Choroid plexus epithelial cell (primary cell): ENCODE measurements around the gene TIE1.

ENCODE experiments used
- DNase-seq: peaks from one replicate; pipeline ENCODE4 v3.0.0-alpha.2; 2010; ENCODE audit warnings: low read depth
- H3K4me3 ChIP-seq: 2 replicates; pipeline ENCODE4 v1.5.1; 2011; ENCODE audit warnings: low read depth, mild to moderate bottlenecking, control low read depth, low read length, moderate library complexity
- TF ChIP-seq, protein P1 (sequence below): conservative IDR thresholded peaks from 2 replicates; pipeline ENCODE4 v1.5.1; 2011; ENCODE audit warnings: low read depth, mild to moderate bottlenecking, control low read depth, inconsistent platforms, low read length, moderate library complexity

Gene TIE1

DNA sequence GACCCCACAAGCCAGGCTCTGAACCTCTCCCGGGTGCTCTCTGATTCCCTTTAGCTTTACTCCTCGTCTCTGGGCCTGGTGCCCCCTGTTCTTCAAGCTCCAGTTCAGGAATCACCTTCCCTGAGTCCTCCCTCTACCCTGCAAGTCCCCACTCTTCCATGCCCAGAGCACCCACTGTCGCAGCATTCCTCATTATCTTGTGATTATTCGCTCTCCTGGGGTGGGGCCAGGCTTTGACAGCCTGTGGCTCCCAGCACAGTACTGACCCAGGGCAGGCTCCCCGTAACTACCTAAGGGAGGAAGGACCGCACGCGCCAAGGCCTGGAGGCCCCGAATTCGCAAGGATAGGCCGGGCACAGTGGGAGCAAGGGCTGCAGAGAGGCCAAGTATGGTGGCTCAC, 14.7 kb upstream of the TIE1 start:
- DNase-seq: no peak
- TF ChIP-seq, protein P1, sequence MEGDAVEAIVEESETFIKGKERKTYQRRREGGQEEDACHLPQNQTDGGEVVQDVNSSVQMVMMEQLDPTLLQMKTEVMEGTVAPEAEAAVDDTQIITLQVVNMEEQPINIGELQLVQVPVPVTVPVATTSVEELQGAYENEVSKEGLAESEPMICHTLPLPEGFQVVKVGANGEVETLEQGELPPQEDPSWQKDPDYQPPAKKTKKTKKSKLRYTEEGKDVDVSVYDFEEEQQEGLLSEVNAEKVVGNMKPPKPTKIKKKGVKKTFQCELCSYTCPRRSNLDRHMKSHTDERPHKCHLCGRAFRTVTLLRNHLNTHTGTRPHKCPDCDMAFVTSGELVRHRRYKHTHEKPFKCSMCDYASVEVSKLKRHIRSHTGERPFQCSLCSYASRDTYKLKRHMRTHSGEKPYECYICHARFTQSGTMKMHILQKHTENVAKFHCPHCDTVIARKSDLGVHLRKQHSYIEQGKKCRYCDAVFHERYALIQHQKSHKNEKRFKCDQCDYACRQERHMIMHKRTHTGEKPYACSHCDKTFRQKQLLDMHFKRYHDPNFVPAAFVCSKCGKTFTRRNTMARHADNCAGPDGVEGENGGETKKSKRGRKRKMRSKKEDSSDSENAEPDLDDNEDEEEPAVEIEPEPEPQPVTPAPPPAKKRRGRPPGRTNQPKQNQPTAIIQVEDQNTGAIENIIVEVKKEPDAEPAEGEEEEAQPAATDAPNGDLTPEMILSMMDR: no peak

DNA sequence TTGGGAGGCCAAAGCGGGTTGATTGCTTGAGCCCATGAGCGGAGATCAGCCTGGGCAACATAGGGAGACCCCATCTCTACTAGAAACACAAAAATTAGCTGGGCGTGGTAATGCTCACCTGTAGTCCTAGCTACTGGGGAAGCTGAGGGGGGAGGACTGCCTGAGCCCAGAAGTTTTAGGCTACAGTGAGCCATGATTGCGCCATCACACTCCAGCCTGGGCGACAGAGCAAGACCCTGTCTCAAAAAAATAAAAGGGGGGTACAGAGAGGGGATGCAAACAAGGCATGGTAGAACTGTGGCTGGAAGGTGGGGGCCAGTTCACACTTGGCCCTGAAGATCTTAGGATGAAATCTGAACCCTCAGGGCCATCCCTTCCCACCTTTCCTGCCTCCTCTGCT, 14.2 kb upstream of the TIE1 start:
- DNase-seq: no peak
- TF ChIP-seq, protein P1: no peak
- no peak overlapping the region for H3K4me3 ChIP-seq

More for the DNA sequence above, 14.7 kb upstream of the TIE1 start:
- no peak overlapping the region for H3K4me3 ChIP-seq

DNA sequence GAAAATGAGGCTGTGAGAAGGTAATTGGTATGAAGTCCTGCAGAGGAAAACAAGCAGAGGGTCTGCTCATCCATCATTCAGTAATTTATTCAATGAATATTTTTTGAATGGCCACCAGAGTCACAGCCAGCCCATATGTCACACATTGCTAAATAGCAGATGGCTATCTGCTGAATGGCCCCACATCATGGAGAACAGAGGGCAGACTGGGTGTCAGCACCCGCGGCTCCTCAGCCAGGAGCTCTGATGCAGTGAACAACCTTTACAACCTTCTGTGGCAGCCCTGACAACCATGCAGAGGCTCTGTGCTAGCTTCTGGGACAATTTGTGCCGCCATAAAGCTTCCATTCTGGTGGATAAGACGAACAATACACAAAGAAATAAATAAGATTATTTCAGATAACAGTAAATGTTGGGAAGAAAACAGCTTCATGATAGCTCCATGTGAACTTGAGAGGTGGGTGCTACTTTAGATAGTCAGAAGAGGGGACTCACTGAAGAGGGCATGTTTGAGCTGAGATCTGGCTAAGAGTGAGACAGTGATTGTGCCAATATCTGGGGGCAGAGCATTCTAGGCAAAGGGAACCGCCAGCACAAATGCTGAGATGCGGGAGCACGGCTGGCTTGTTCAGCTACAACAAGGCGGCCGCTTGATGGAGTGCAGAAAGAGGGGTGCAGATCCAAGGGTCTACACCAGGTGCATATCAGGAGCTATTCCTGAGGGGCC, 12.6 kb upstream of the TIE1 start:
- no peak overlapping the region for H3K4me3 ChIP-seq
- TF ChIP-seq, protein P1: no peak
- no peak for DNase-seq

DNA sequence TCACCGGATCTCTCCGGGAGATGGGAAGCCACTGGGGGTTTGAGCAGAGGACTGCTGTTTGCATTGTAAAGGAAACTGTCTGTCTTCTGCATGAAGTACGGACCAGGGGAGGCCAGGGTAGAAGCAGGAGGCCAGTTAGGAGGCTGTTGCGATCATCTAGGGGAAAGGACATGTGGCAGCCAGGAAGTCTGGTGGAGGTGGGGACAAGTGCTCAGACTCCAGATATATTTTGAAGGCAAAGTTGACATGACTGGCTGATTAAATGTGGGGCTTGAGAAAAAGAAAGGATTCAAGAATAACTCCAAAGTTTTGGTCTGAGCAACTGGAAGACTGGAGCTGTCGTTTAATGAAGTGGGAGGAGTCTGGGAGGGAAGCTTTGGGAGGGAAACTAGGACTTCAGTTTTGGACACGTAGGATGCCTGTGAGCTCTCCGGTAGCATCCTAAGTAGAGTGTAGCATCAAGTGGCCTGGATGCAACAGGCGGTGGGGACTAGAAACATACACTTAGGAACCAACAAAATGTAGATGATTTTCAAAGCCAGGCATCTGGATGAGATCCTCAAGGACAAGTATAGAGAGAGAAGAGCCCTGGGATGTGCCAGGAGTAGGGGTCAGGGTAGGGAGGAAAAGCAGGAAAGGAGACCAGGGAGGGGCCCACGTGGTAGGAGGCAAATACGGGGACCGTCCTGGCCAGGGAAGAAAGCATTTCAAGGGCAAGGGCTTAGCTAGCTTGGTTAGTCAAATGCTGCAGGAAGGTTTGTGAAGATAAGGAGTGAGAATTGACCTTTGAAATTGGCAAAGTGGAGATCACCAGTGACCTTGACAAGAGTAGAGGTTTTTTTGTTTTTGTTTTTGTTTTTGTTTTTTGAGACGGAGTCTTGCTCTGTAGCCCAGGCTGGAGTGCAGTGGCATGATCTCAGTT, 11.7 kb upstream of the TIE1 start:
- TF ChIP-seq, protein P1: no peak
- no peak for DNase-seq
- no peak overlapping the region for H3K4me3 ChIP-seq

DNA sequence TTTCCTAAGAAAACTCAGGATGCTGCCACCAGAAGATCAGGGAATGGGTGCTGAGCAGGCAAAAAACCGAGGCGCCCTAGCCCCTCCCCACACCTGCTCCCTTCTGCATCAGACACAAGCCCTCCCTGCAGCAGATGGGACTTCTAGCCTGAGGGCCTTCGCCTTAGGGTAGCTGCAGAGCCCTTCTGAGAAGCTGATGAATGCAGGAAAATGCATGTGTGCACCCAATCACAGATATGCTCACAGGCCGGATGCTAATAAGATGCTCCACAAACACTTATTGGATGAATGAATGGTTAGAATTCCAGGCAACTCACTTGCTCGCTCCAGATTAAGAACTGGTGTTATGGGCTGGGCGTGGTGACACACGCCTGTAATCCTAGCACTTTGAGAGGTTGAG, 8.6 kb upstream of the TIE1 start:
- no peak for DNase-seq
- TF ChIP-seq, protein P1: no peak
- H3K4me3 ChIP-seq: no peak overlapping the region

DNA sequence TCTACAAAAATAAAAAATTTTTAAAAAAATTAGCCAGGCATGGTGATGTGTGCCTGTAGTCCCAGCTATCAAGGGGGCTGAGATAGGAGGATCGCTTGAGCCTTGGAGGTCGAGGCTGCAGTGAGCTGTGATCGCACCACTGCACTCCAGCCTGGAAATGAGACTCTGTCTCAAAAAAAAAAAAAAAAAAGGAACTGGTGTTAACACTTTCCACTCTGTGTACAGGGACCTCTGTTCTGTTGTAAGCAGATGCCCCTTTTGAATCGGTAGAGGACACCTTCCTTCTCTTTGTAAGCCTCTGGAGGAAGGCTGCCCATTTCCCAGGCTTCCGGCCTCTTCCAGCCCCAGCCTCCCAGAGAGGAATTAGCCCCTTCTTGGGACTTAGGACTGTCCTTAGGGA, 8.1 kb upstream of the TIE1 start:
- DNase-seq: no peak
- TF ChIP-seq, protein P1: no peak

More for the DNA sequence above, 8.1 kb upstream of the TIE1 start:
- no peak overlapping the region for H3K4me3 ChIP-seq
